A549 (cell line): Measurements from ENCODE around the gene ARL8B. TPM values are rescaled to one million over a fixed set of nuclear protein-coding genes. Genes with fewer than 3 reads are reported as not detected.
"Not testable (repeated sequence)": the region's sequence is repeated elsewhere in the genome, so short reads cannot be mapped to it uniquely, and the experiment has no call there.

Experiments used
- ATAC-seq, 2 experiments: fragments of 200-7000 bp in 1 of 2; fragments of >200 bp in 1 of 2; cut with Nextera tagmentation in 1 of 2; cut with Tn5 transposase in 1 of 2; 3 replicates each; pipeline versions ENCODE4 v1.8.0 to v1.9.1; 2018 to 2020; ENCODE audit warnings: mild to moderate bottlenecking in 1 of 2, moderate library complexity in 1 of 2
- CTCF ChIA-PET: fragments of 300-600 bp; sonication (Branson Sonifier 250); formaldehyde crosslinking; extraction: SDS; loops from one replicate; lab custom pipeline; 2021; ENCODE audit warnings: antibody characterized with exemption, inconsistent platforms; lab: Yijun Ruan, JAX
- POLR2A ChIA-PET: fragments of 350-600 bp; formaldehyde crosslinking; extraction: SDS; loops from one replicate; lab custom pipeline; 2021; ENCODE audit warnings: antibody characterized with exemption, inconsistent platforms; lab: Yijun Ruan, JAX
- DNase-seq, 2 experiments: peaks; one replicate each; pipeline versions ENCODE4 v3.0.0 to v3.0.0-alpha.2; 2011 to 2016; ENCODE audit warnings: low read depth in 1 of 2, low spot score in 1 of 2
- FAIRE-seq: peaks from 2 replicates; lab custom pipeline; 2011; peaks lifted over from hg19 to GRCh38; lab: Jason Lieb, UNC
- H3K27ac ChIP-seq, 2 experiments: fragments of >200 bp; sonication (Bioruptor Twin); formaldehyde crosslinking; 3 replicates each; pipeline ENCODE4 v1.5.1; 2016 to 2017
- H3K4me1 ChIP-seq: fragments of >200 bp; sonication (Bioruptor Twin); formaldehyde crosslinking; 3 replicates; pipeline ENCODE4 v1.6.1; 2016
- H3K4me2 ChIP-seq: fragments of >200 bp; sonication (Bioruptor Twin); formaldehyde crosslinking; 3 replicates; pipeline ENCODE4 v1.6.1; 2016
- H3K4me3 ChIP-seq: fragments of >200 bp; sonication (Bioruptor Twin); formaldehyde crosslinking; 3 replicates; pipeline ENCODE4 v1.5.1; 2016
- H3K9me3 ChIP-seq: fragments of >200 bp; sonication (Bioruptor Twin); formaldehyde crosslinking; 3 replicates; pipeline ENCODE4 v1.6.1; 2016
- BHLHE40 ChIP-seq: IDR thresholded peaks from 2 replicates; pipeline ENCODE4 v1.6.1; 2012; ENCODE audit warnings: low read depth, low read length, inconsistent platforms
- CBX8 ChIP-seq: fragments of 200-600 bp; sonication (generic); IDR thresholded peaks from 2 replicates; pipeline ENCODE4 v1.6.1; 2016
- CEBPB ChIP-seq, 2 experiments: fragments of >200 bp in 1 of 2; sonication (Bioruptor Twin) in 1 of 2; formaldehyde crosslinking in 1 of 2; IDR thresholded peaks; 2 replicates each; pipeline ENCODE4 v1.6.1; 2012 to 2016
- CHD4 ChIP-seq: fragments of 200-600 bp; sonication (generic); IDR thresholded peaks from 2 replicates; pipeline ENCODE4 v1.6.1; 2016; ENCODE audit warnings: antibody characterized with exemption, mild to moderate bottlenecking, borderline replicate concordance
- E2F6 ChIP-seq: IDR thresholded peaks from 2 replicates; pipeline ENCODE4 v1.6.1; 2012; ENCODE audit warnings: low read depth, borderline replicate concordance
- EHMT2 ChIP-seq: fragments of 200-600 bp; sonication (generic); IDR thresholded peaks from 2 replicates; pipeline ENCODE4 v1.6.1; 2016; ENCODE audit warnings: antibody characterized with exemption, low read depth, mild to moderate bottlenecking, moderate library complexity
- FOSL2 ChIP-seq, 2 experiments: fragments of 450-650 bp in 1 of 2; fragments of >200 bp in 1 of 2; sonication (Bioruptor Twin) in 1 of 2; formaldehyde crosslinking; IDR thresholded peaks; 2 replicates each; pipeline versions ENCODE4 v1.5.0 to v1.6.1; 2016 to 2020; ENCODE audit warnings: mild to moderate bottlenecking in 1 of 2, moderate library complexity in 1 of 2
- GATA3 ChIP-seq: IDR thresholded peaks from 2 replicates; pipeline ENCODE4 v1.6.1; 2012; ENCODE audit warnings: borderline replicate concordance
- HDAC2 ChIP-seq: fragments of 200-600 bp; sonication (generic); IDR thresholded peaks from 2 replicates; pipeline ENCODE4 v1.6.1; 2016
- HEYL ChIP-seq: fragments of 250-450 bp; sonication (Bioruptor Pico); IDR thresholded peaks from 2 replicates; pipeline ENCODE4 v1.8.0; 2021; ENCODE audit warnings: mild to moderate bottlenecking, moderate library complexity
- HOXB13 ChIP-seq: fragments of 250-450 bp; sonication (Bioruptor Pico); IDR thresholded peaks from 2 replicates; pipeline ENCODE4 v1.5.0; 2020; ENCODE audit warnings: low read depth, mild to moderate bottlenecking, moderate library complexity
- HOXB5 ChIP-seq: fragments of 250-450 bp; sonication (Bioruptor Pico); IDR thresholded peaks from 2 replicates; pipeline ENCODE4 v1.5.0; 2020; ENCODE audit warnings: mild to moderate bottlenecking, moderate library complexity
- JUN ChIP-seq, 2 experiments: fragments of >200 bp; sonication (Bioruptor Twin); formaldehyde crosslinking; IDR thresholded peaks; 2 replicates in 1 of 2; 3 replicates in 1 of 2; pipeline ENCODE4 v1.6.1; 2016 to 2017
- JUNB ChIP-seq: fragments of >200 bp; sonication (Bioruptor Twin); formaldehyde crosslinking; IDR thresholded peaks from 2 replicates; pipeline ENCODE4 v1.6.1; 2016
- KDM1A ChIP-seq: fragments of 200-600 bp; sonication (generic); IDR thresholded peaks from 2 replicates; pipeline ENCODE4 v1.6.1; 2016; ENCODE audit warnings: low read depth, mild to moderate bottlenecking
- KDM5A ChIP-seq: fragments of 200-600 bp; sonication (generic); IDR thresholded peaks from 2 replicates; pipeline ENCODE4 v1.6.1; 2016; ENCODE audit warnings: antibody characterized with exemption, mild to moderate bottlenecking
- MAFK ChIP-seq: fragments of 450-650 bp; IDR thresholded peaks from 2 replicates; pipeline ENCODE4 v1.6.1; 2014; ENCODE audit not compliant: partially characterized antibody
- MAZ ChIP-seq: fragments of 150-350 bp; IDR thresholded peaks from 2 replicates; pipeline ENCODE4 v1.6.1; 2014; ENCODE audit warnings: antibody characterized with exemption, low read depth, low read length, borderline replicate concordance
- MYC ChIP-seq: IDR thresholded peaks from 2 replicates; pipeline ENCODE4 v1.6.1; 2012; ENCODE audit warnings: mild to moderate bottlenecking, inconsistent platforms, low read length, improper control_type of control experiment, borderline replicate concordance
- NR3C1 ChIP-seq: fragments of >200 bp; sonication (Bioruptor Twin); formaldehyde crosslinking; IDR thresholded peaks from 3 replicates; pipeline ENCODE4 v1.6.1; 2017
- PHF8 ChIP-seq: fragments of 200-600 bp; sonication (generic); IDR thresholded peaks from 2 replicates; pipeline ENCODE4 v1.6.1; 2016; ENCODE audit warnings: low read depth, mild to moderate bottlenecking, antibody characterized with exemption, moderate library complexity, borderline replicate concordance
- RAD21 ChIP-seq, 2 experiments: fragments of >200 bp in 1 of 2; sonication (Bioruptor Twin) in 1 of 2; formaldehyde crosslinking in 1 of 2; IDR thresholded peaks in 1 of 2; conservative IDR thresholded peaks in 1 of 2; 2 replicates in 1 of 2; 3 replicates in 1 of 2; pipeline ENCODE4 v1.6.1; 2012 to 2018; ENCODE audit warnings: inconsistent platforms in 1 of 2
- RARB ChIP-seq: fragments of 250-450 bp; sonication (Bioruptor Pico); IDR thresholded peaks from 2 replicates; pipeline ENCODE4 v1.8.0; 2021; ENCODE audit warnings: mild to moderate bottlenecking, moderate library complexity
- RCOR1 ChIP-seq: fragments of 150-350 bp; IDR thresholded peaks from 2 replicates; pipeline ENCODE4 v1.6.1; 2014; ENCODE audit warnings: antibody characterized with exemption, low read length, low read depth
- RFX5 ChIP-seq: fragments of 450-650 bp; IDR thresholded peaks from 2 replicates; pipeline ENCODE4 v1.7.1; 2014; ENCODE audit warnings: antibody characterized with exemption, mild to moderate bottlenecking, moderate library complexity
- SMC3 ChIP-seq: fragments of >200 bp; sonication (Bioruptor Twin); formaldehyde crosslinking; IDR thresholded peaks from 3 replicates; pipeline ENCODE4 v1.6.1; 2018; ENCODE audit warnings: inconsistent platforms
- TFCP2L1 ChIP-seq: fragments of 250-450 bp; sonication (Bioruptor Pico); IDR thresholded peaks from 2 replicates; pipeline ENCODE4 v1.5.0; 2021; ENCODE audit warnings: mild to moderate bottlenecking
- ZFP36 ChIP-seq: fragments of 450-650 bp; IDR thresholded peaks from 2 replicates; pipeline ENCODE4 v1.6.1; 2014; ENCODE audit warnings: borderline replicate concordance; ENCODE audit not compliant: partially characterized antibody
- ZNF302 ChIP-seq: fragments of 250-450 bp; sonication (Bioruptor Pico); IDR thresholded peaks from 2 replicates; pipeline ENCODE4 v1.9.0; 2021; ENCODE audit warnings: inconsistent platforms, mild to moderate bottlenecking, moderate library complexity
- ZSCAN20 ChIP-seq: fragments of 250-450 bp; sonication (Bioruptor Pico); IDR thresholded peaks from 2 replicates; pipeline ENCODE4 v1.8.0; 2022; ENCODE audit warnings: mild to moderate bottlenecking, moderate library complexity
- WGBS: methylation state at CpG from one replicate; pipeline ENCODE4 v1.1.6; 2017; ENCODE audit errors: missing lambda C conversion rate; 5-methylcytosine and 5-hydroxymethylcytosine counted together
- polyA plus RNA-seq, 4 experiments: library from polyadenylated mRNA; depleted of rRNA in 3 of 4; stranded (reverse); fragments of >200 nt; fragmentation: RNase III in 1 of 4; extraction: RNeasy Plus Mini Kit Qiagen cat#74134 plus additional on column Dnase treatment in 1 of 4; gene quantifications; 2 replicates in 3 of 4; 3 replicates in 1 of 4; pipeline ENCODE4 v1.2.3, GENCODE V29; 2011 to 2017
- TF ChIP-seq, protein P1 (sequence below): fragments of 150-350 bp; IDR thresholded peaks from 2 replicates; pipeline ENCODE4 v1.6.1; 2014; ENCODE audit warnings: low read depth, mild to moderate bottlenecking, low read length

The ARL8B gene
- polyA plus RNA-seq, 2 of the 4 experiments (the other 2 are of a cell fraction), result 51.2 to 51.7 TPM

GRCh38 chr3:5145120-5145519 is 23.0 kb downstream of the ARL8B start (continued):
- TF ChIP-seq PHF8 (no peak), RAD21 (conservative IDR thresholded peaks at IDR 0.05 in 1 of 2, IDR thresholded peaks at IDR 0.05 in 1 of 2) (no peak), RFX5 (no peak), MAFK (no peak), RARB (CRISPR knock-in tag) (no peak), HOXB5 (CRISPR knock-in tag) (no peak), MYC (no peak), E2F6 (no peak)
- TF ChIP-seq, all 56 proteins: peak for 0

DNA sequence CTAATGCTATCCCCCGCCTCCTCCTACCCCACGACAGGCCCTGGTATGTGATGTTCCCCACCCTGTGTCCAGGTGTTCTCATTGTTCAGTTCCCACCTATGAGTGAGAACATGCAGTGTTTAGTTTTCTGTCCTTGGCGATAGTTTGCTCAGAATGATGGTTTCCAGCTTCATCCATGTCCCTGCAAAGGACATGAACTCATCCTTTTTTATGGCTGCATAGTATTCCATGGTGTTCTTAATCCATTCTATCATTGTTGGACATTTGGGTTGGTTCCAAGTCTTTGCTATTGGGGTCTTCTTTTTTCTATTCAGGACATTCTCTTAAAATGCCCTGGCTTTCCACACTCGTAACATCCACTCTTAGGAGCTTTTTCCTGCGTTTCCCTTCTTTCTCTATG is 25.1 kb downstream of the ARL8B start:
- H3K9me3 ChIP-seq, DNase-seq, H3K4me2 ChIP-seq, POLR2A ChIA-PET, H3K27ac ChIP-seq, H3K4me3 ChIP-seq, FAIRE-seq, H3K4me1 ChIP-seq, ATAC-seq: not testable (repeated sequence)
- 90% methylated on average over 5 of the region's 5 CpGs for WGBS
- CTCF ChIA-PET, result interaction anchor here (1.3 kb wide), 2 partner anchors 15 to 22 kb away, joined by 3 to 7 read pairs; no protein-coding TSS in a partner anchor

DNA sequence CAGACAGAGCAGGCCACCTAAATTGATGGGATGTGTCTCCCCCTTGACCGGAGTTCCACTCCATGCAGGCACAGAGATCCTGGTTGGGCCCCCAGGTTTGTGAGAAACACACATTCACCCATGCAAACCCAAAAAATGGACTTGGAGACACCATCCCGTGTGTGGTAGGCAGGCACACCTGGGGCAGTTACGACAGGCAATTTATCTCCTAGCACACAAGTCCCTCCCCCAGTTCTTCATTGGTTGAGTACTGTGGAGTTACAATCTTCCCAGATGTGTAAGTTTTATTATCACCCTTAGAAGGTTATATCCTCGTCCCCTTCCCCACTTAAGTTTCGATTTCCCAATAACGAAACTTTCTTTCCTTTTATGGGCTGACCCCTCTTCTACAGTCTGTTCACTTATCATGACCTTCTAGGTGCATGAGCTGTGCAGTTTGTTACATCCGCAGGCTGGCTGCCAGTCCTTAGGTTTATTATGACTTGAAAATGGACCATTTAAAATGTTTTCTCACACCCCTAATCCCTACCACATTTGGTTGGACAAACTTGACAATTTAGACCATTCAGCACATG is 27.3 kb downstream of the ARL8B start:
- WGBS, result 89% methylated on average over 7 of the region's 7 CpGs
- Histone ChIP-seq H3K4me1 (no peaks in the 10 kb centered on the region), H3K27ac (no peak overlapping the region), H3K9me3 (no peaks in the 10 kb centered on the region), H3K4me2 (no peak overlapping the region), H3K4me3 (no peak overlapping the region)
- POLR2A ChIA-PET, result no interaction called here
- CTCF ChIA-PET, result no interaction called here
- TF ChIP-seq CBX8 (no peak), RCOR1 (no peak), TFCP2L1 (no peak), NR3C1 (no peak), BHLHE40 (no peak), KDM1A (no peak), JUNB (no peak), PHF8 (no peak), HOXB13 (CRISPR knock-in tag) (no peak), HEYL (no peak)
- no peak for DNase-seq
- FAIRE-seq, result no peak
- no peak for ATAC-seq

DNA sequence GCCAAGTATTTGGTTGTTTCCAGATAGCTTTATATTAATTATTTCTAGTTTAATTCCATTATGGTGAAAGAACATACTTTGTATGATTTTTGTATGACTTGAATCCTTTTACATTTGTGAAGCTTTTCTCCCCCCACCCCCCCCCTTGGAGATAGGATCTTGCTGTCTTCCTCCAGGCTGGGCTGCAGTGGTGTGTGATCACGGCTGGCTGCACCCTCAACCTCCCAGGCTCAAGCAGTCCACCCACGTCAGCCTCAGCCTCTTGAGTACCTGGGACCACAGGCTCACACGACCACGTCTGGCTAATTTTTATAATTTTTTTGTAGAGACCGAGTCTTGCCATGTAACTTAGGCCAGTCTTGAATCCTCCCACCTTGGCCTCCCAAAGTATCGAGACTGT is 29.5 kb downstream of the ARL8B start:
- 93% methylated on average over 6 of the region's 6 CpGs for WGBS
- no peaks in the 10 kb centered on the region for H3K4me1 ChIP-seq
- CTCF ChIA-PET, result interaction anchor here (0.7 to 1.8 kb wide), 5 partner anchors 11 to 37 kb away, joined by 3 to 6 read pairs (median 3); no protein-coding TSS in a partner anchor
- DNase-seq, result no peak
- H3K4me2 ChIP-seq, result no peak overlapping the region
- no peak for ATAC-seq
- POLR2A ChIA-PET, result no interaction called here
- FAIRE-seq, result no peak
- H3K4me3 ChIP-seq, result no peak overlapping the region
- no peak overlapping the region for H3K27ac ChIP-seq
- H3K9me3 ChIP-seq, result no peaks in the 10 kb centered on the region
- TF ChIP-seq SMC3, result no peak
- TF ChIP-seq, all 56 proteins: peak for 0

GRCh38 chr3:5153074-5153473 is 31.0 kb downstream of the ARL8B start:
- ATAC-seq (no peak), FAIRE-seq (no peak), DNase-seq (no peak)
- 89% methylated on average over 4 of the region's 4 CpGs for WGBS
- POLR2A ChIA-PET, result no interaction called here
- H3K4me1 ChIP-seq, result no peaks in the 10 kb centered on the region
- TF ChIP-seq HDAC2, result no peak
- no peak for TF ChIP-seq JUNB
- no peak for TF ChIP-seq MAZ
- TF ChIP-seq JUN (IDR thresholded peaks at IDR 0.05), result no peak
- no peak for TF ChIP-seq ZSCAN20 (CRISPR knock-in tag)
- TF ChIP-seq FOSL2 (IDR thresholded peaks at IDR 0.05), result no peak
- TF ChIP-seq FOSL2 (CRISPR knock-in tag; IDR thresholded peaks at IDR 0.05), result no peak
- no peak for TF ChIP-seq CHD4
- no peak for TF ChIP-seq MAFK
- TF ChIP-seq KDM5A, result no peak
- no peak for TF ChIP-seq GATA3
- TF ChIP-seq NR3C1, result no peak
- no peak for TF ChIP-seq TFCP2L1
- TF ChIP-seq ZNF302 (CRISPR knock-in tag), result no peak
- TF ChIP-seq, protein P1, sequence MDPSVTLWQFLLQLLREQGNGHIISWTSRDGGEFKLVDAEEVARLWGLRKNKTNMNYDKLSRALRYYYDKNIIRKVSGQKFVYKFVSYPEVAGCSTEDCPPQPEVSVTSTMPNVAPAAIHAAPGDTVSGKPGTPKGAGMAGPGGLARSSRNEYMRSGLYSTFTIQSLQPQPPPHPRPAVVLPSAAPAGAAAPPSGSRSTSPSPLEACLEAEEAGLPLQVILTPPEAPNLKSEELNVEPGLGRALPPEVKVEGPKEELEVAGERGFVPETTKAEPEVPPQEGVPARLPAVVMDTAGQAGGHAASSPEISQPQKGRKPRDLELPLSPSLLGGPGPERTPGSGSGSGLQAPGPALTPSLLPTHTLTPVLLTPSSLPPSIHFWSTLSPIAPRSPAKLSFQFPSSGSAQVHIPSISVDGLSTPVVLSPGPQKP, result no peak
- TF ChIP-seq CEBPB (IDR thresholded peaks at IDR 0.05), result no peak
- TF ChIP-seq SMC3, result no peak
- no peak for TF ChIP-seq EHMT2
- no peak for TF ChIP-seq ZFP36
- H3K9me3 ChIP-seq, result no peaks in the 10 kb centered on the region
- no peak overlapping the region for H3K4me3 ChIP-seq
- CTCF ChIA-PET, result no interaction called here
- H3K4me2 ChIP-seq, result no peak overlapping the region
- H3K27ac ChIP-seq, result no peak overlapping the region
